ENCODE measurements around the gene PRKCH.

The PRKCH gene

DNA sequence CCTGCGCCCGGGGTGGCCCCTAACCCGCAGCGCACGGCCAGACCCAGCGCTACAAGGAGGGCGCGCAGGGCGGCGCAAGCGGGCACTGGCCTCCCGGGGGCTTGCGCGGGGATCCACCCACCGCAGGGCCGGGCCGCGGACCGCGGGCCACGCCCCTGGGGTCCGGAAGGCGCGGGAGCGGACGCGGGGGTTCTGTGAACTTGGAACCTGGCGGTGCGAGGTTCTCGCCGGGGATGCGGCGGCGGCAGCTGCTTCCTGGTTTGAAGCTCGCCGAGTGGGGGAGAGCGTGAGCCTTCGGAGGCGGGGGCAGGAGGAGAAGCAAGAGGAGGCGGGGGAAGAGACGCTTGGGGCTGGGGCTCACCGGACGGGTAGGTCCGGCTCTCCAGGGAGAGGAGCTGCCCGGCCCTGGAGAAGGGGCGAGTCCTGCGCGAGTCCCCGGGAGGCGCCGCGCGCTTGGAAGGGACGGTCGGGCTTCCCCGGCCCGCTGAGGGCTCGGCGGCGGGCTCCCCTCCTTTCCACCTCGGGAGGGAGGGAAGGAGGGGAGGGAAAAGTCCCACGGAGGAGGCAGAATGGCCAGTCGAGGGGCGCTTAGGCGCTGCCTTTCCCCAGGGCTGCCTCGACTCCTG lies at the start of gene PRKCH:
Gene PRKCH (plus strand): TSS at position 195 of the 626 bp plus-strand sequence. CDS start 523 bp downstream, outside the sequence.
- peak; percentile 50 to 74 (median 64) for DNase-seq

DNA sequence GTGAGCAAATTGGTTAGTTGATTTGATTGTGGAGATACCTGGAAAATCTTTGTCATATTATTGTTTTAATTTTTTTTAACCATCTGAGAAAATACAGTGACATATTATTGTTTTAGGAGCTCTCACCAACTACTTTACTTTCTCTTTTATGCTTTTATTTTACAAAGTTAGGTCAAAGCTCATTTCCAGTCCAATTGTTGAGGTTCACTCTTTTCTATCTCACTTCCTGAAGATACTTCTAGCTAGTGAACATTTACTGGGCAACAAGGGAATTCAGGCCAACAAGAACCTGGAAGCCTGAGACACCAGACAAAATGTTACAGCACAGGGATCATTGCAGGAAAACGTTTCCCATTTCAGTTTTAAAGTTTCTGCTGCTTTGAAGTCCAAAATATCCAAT lies 44.1 kb upstream of the PRKCH start:
- DNase-seq, result no peak

DNA sequence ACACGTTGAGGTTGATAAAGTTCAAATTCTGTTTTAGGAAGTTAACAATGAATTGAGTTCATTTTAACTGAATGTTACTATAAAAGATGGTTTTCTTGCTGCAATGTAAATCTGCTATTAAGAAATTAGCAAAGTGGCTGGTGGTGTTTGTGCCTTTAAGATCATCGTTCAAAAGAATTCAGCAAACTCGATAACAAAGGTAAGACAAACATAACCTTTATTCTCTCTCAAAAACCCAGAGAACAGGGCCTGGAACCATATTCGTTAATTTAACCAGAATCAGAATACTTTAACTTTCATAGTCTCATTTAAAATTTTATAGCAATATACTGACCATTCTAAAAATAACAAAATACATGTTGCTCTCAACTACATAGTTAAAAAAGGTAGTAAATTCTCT lies 43.6 kb upstream of the PRKCH start:
- DNase-seq, result no peak

DNA sequence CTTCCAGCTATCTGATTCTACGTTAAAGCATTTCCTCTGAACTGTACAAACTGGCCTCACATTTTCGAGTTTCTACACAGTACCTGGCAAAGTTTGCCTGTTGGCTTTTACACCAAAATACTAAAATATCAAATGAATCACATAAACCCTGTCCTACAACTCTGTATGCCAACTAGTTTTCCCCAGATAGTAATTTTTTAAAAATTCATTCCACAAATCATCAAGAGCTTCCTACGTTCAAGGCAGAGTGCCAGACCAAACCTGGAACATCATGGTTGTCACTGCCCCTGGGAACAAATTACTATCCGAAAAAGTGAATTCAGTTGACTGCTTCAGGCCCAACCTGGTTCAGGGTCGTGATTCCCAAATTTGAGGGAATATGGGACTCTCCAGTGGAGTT lies 42.3 kb upstream of the PRKCH start:
- no peak for DNase-seq

DNA sequence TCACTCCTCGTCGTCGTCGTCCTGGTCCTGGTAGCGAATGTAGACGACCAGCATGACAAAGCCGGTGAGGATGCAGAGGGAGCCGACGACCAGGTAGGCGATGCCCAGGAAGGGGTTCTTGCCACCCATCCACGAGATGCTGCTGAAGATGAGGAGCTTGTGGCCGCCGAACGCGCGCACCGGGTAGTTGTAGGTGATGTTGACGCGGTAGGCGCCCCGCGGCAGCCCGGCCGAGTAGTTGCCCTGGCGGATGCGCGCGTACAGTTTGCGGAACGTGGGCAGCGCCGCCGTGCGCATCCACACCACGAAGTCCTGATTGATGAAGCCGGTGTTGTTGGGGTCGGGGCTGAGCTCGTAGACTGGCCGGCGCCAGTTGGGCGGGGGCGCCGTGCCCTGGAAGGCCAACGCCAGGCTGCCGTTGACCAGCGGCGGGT lies 41.3 kb upstream of the PRKCH start:
- peak; percentile 9 to 25 (median 21) for DNase-seq

DNA sequence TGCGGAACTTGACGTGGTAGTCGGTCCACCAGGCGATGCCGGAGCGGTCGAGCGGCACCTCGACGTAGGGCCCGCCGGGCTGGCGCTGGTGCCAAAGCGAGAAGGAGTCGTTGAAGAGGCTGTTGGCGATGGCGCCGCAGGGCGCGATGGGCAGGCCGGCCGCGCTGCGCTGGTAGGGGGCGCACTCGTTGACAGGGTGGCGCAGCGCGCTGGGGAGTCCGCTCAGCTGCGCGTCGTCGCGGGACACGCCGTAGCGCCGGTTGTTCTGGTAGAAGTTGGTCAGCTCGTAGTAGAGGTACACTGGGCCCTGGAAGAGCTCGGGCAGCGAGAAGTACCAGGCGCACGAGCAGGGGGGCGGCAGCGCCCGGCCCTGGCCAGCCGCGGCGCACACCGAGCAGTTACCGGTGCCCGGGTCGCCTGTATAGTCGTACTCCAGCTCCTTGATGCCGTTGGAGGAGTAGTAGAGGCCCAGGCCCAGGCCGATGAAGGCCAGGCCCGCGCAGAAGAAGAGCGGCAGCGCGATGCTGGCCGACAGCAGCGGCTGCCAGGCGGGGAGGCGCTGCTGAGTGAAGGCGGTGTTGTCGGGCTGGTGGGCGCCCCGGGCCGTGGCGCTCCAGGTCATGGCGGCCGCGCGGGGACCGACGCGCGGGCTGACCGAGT lies 40.7 kb upstream of the PRKCH start:
- peak; percentile 46 to 75 (median 58) for DNase-seq

DNA sequence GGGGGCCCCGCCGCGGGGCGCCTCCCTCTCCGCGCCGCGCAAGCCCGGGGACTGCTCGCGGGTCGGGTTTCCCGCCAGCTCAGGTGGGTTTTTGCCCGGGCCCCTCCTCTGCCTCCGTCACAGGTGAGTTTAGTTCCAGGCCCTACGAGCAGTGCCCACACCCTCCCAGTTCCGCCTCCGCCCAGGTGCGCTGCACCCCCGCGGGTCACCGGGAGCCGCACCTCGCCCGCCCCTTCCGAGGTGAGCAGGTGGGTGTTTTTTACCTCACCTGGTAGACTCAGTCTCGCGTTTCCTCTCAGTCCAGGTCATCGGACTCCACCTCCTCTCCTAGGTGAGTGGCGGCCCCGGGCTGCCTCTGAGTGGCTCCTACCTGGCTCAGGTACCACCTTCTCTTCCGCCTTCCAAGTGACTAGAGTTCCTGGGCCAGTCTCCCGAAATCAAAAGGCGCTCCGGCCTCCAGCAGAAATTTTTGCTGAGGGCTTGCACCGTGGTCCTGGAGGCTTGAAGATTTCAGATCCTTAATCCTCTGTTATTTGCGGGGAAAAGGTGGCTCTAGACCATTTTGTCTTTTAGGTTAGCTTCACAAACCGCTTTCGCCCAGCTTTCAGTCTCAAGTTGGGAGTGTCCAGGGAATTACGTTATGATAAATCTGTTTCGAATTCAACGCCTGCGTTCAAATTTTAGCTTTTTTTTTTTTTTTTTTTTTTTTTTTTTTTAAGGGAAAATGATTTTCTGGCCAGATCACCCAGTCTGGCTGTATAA lies 40.0 kb upstream of the PRKCH start, which contains the start of gene TMEM30B:
Gene TMEM30B (minus strand): TSS at position 153 of the 762 bp plus-strand sequence. CDS start 191 bp downstream, outside the sequence.
- DNase-seq, result peak in 2 of 4 experiments; percentile 13 to 31

DNA sequence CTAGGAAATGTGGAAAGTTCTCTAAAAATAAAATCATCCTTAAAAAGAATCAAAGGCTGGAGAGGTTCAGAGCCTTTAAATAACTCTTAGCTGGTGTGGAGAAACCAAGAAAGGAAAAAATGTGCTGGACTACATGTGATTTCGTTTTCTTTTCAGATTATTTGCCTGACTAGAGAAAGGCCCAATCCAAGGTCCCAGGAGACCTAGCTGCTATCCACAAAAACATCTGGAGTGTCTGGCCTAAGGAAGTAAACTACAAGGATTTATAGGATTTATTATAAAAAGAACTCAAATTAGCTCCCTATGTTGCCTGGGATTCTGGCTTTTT lies 39.5 kb upstream of the PRKCH start:
- no peak for DNase-seq

DNA sequence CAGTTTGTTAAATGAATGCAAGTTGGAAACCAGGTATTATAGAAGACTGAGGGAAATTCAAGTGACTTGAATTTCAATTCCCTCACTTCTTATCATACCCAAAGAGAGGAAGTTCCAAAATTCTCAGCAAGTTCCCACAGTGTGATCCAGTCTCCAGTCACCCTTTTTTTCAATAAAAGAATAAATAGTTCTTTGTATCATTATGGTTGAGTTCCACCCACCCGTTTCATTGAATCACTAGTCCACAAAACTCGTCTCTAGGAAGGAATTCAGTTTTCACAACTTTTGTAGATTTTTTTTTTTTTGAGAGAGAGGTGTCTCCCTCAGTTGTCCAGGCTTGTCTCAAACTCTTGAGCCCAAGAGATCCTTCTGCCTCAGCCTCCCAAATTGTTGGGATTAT lies 38.6 kb upstream of the PRKCH start:
- no peak for DNase-seq

DNA sequence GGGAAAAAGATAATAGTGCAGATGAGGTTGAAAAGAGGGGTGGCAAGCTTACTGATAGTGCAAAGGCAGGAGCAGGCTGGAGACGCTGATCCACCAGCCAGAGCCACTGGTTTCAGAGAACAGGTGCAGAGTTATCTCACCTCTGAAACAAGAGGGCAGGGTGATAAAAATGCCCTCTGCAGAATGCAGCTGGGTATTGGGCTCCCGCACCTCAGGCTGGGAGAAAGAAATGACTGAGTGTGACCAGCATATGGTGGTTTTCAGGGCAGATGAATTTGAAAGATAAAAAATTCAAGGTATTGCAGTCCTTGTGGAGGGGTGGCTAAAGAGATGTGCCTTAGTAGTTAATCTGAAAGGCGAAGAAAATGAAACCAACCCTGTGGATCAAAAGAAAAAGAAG lies 37.4 kb upstream of the PRKCH start:
- no peak for DNase-seq

DNA sequence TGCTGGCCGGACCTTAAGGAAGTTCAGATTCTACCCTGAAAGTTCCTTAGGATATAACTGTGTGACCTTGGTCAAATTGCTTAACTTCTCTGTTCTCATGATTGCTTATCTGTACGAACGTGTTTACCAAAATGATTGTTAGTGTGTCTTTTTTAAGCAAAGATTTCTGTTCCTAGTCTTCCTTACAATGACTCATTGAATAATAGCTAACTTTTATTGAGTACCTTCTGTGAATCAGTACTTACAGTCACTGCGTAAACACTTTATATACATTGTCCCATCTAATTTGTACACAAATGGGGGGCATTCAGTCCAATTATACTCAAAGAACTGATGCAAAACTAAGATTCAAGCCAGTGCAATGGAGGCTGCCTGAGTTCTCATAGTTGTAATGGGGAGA lies 36.0 kb upstream of the PRKCH start:
- DNase-seq, result no peak

DNA sequence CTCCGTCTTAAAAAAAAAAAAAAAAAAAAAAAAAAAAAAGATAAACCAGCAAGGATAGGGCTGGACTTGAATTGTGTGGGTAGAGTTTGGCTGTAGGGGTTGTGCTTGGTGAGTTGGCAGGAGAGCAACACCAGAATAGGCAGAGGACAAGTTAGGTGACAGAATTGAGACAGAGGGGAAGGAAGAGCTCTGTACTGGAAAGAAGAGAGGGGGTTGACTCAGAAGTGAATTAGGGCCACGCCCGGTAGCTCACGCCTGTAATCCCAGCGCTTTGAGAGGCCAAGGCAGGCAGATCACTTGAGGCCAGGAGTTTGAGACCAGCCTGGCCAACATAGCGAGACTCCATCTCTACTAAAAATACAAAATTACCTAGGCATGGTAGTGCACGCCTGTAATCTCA lies 34.2 kb upstream of the PRKCH start:
- DNase-seq, result no peak

DNA sequence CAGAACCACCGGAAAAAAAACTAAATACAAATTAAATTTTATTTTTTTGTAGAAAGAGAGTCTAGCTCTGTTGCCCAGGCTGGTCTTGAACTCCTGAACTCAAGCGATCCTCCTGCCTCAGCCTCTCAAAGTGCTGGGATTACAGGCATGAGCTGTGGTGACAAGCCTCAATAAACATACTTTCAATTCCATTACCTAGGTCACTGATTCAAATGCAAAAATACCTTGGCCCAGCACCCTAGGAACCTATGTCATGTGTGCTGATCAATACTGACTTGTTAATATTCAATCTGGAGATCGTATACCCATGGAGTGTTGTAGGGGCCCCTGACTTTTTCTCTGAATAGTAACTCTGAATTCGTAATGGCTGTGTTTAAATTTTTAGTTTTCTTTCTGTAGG lies 33.2 kb upstream of the PRKCH start:
- DNase-seq, result no peak

DNA sequence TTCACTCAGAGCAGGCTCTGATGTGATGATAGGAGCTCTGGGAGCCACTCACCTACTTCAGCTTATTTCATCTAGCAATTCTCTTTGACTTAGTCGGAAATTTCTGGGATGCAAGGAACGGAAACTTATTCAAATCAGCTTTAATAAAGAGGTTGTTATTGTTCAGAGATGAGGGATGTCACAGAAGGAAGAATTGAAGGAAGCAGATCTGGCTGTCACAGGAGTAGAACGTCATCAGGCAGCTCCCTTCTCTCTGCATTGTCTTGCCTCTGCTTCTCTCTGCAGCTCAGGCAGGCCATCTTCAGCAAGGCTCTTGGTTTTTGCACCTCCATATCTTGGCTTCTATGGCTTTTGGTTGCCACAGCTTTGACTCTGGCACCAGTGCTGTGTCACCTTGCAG lies 32.7 kb upstream of the PRKCH start:
- no peak for DNase-seq

DNA sequence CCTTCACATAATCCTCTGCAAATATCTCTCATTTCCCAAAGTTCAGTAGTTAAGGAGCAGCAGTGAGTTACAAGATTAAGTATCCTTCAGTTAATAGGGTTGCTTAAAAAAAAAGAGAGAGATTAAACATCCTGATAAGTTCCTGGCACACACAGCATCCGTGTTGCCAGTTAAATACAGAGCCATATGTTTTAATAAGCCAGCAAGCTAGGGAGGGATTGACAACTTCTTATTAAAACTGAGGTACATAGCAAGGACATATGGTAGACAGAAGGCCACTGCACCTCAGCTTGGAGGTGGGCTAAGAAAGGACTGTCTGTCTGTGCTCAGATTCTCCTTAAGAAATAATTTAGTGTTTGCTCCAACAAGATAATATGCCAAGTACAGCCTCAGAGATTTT lies 30.7 kb upstream of the PRKCH start:
- DNase-seq, result no peak

DNA sequence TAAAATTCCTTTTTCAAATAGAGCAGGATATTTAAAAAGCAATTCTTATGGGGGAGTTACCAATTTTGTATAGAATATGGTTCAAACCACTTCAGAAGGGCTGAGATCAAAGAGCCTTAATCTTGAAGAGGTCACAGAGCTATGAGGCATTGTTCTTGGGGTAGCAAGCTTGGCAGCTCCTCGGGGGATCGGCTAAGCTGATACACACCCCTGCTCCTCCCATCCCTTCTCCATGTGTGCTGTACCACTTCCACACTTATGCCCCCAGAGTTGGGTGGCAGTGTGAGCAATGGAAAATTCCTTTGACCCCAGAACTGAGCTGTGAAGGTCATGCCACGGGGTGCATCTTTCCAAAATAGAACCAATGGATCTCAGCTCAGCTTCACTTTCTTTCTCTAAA lies 25.2 kb upstream of the PRKCH start:
- DNase-seq, result no peak

DNA sequence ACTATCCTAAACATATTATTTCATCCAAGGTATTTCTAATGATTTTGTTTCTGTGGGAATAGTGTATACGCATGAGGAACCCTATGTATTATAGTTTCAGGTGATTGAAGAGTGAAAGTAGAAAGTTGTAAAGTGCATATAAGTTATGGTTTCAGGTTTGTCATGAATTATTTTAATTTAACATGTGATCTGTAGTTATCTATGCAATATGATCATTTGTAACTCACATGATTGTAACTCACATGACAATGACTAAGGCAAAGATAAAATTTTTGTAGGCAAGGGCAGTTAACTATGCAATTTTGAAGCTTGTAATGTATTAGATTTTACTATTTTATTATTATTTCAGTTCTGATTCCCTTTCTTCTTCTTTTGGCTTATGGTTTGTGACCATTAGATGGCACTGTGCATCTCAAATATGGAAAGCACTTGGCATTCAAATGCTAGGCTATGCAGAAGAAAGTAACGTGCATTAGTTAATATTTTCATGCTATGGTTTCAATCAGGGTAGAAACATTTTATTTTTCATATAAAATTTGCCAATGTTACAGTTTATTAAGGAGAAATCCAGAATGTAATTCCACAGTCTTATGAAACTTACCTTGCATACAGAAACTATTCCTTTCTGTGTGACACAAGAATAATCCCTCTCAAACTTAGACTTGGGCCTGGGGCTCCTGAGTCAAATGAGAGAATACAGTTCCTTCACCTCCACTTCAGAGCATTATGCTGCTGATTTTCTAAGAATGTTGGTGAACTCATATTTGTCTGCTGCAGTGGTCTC lies 24.5 kb upstream of the PRKCH start:
- no peak for DNase-seq

DNA sequence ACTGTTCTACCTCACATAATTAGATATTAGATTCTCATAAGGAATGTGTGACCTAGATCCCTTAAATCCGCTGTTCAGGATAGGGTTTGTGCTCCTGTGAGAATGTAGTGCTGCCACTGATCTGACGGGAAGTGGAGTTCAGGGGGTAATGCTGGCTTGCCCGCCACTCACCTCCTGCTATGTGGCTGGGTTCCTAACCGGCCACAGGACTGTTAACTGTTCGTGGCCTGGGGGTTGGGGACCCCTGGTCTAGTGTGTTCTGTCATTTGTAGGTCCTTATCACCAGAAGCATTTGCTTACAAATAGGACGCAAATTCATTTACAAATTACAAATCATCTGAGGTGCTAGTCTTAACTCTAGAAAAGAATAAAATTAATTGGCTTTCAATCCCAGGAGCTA lies 23.8 kb upstream of the PRKCH start:
- no peak for DNase-seq

DNA sequence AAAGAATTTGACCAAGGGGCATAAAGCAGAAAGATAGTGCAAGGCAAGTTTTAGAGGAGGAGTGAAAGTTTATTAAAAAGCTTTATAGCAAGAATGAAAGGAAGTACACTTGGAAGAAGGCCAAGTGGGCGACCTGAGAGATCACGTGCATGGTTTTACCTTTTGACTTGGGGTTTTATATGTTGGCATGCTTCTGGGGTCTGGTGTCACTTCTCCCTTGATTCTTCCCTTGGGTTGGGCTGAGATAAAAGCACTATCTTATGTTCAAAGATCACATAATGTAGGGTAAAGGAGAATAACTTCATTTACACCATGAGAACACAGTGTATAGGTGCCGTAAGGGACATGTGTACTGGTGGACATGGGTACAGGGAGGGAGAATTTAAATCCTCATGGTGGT lies 22.6 kb upstream of the PRKCH start:
- no peak for DNase-seq

DNA sequence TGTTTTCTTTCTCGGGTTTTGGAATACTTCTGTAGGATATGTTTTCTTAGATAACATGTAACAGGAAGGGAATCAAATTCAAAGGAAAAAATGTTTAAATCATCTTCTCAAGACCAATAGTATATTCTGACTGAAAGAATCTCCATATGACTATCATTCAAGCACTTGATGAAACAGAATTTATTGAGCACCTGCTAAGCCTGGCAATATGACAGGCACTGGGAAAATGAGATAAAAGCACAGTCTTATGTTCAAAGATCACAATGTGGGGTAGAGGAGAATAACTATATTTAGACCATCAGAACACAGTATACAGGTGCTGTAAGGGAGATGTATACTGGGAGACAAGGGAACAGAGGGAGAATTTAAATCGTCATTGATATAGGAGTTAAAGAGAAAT lies 21.2 kb upstream of the PRKCH start:
- DNase-seq, result no peak

DNA sequence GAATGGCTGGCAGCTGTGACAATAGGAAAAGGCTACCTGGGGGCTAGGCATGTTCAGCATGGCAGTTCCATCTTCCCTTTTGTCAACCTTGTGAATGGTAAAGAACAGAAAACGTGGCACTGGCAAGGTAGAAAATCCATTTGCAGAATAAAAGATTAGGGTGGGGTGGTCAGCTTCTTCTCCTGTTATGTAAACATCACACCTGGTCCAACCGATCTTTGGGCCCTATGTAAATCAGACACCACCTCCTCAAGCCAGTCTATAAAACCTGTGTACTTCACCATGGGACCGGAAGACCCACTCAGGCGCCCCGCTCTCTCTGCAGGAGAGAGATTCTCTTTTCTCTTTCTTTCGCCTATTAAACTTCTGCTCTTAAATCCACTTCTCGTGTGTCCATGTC lies 20.6 kb upstream of the PRKCH start:
- DNase-seq, result no peak

DNA sequence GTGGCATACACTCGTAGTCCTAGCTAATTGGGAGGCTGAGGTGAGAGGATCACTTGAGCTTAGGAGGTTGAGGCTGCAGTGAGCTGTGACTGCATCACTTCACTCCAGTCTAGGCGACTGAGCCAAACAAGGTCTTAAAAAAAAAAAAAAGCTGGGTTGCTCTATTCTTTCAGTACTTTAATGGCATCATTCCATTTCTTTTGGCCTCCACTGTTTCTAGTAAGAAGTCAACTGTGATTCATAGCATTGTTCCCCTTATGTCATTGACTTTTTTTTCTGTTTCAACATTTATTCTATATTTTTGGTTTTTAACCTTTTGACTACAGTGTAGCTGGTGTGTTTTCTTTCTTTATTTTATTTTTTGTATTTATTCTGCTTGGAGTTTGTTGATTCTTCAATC lies 16.7 kb upstream of the PRKCH start:
- no peak for DNase-seq

DNA sequence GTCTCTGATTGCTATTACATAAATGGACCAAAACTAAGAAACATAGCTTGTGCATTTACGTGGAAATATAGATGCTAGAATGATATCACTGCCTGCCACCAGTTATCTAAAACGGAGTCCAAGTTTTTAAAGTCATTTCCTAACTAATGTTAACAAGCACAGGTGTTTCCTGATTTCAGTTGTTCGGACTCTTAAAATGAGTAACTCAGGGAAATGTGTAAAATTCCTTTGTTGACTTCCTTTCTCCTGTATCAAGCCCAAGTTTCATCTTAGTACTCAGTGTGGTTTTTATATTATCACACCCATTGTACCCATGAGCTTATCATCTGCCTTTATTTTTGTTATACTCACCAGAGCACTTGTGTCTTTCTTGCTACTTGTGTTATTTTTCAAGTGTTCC lies 13.2 kb upstream of the PRKCH start:
- no peak for DNase-seq

Data from activated CD4-positive, CD25-positive, alpha-beta regulatory T cell (primary cell).